NCI-H1930 (cell line): ENCODE results near the gene NKAIN4.
A peak's percentile ranks its signal among the peaks of the same experiment; 100 is the strongest.

Experiments used
- DNase-seq, 2 experiments: peaks; one replicate each; lab custom pipeline; 2025; lab: John Stamatoyannopoulos, UW

The NKAIN4 gene

GRCh38 chr20:63218701-63219446 lies 35.4 kb downstream of the NKAIN4 start:
- DNase-seq: no peak

DNA sequence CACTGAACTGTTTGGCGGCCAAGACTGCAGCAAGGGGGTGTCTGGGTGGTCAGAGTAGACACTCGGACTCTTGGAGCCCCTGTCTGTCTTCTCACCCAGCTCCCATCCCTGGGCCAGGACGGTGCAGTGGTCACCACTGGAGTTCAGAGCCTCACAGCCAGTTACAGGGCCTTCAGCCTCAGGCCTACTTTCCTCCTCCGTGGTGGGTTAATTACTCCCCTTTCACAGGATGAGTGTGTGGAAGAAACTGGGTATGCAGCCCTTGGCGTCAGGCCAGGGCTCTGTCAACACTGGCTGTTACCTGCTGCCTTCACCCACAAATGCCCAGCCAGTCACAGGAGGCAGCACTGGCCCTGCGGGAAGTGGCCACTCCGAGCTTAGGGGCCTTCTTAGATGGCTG lies 36.6 kb downstream of the NKAIN4 start:
- no peak for DNase-seq

GRCh38 chr20:63216849-63217471 lies 37.3 kb downstream of the NKAIN4 start:
- no peak for DNase-seq

DNA sequence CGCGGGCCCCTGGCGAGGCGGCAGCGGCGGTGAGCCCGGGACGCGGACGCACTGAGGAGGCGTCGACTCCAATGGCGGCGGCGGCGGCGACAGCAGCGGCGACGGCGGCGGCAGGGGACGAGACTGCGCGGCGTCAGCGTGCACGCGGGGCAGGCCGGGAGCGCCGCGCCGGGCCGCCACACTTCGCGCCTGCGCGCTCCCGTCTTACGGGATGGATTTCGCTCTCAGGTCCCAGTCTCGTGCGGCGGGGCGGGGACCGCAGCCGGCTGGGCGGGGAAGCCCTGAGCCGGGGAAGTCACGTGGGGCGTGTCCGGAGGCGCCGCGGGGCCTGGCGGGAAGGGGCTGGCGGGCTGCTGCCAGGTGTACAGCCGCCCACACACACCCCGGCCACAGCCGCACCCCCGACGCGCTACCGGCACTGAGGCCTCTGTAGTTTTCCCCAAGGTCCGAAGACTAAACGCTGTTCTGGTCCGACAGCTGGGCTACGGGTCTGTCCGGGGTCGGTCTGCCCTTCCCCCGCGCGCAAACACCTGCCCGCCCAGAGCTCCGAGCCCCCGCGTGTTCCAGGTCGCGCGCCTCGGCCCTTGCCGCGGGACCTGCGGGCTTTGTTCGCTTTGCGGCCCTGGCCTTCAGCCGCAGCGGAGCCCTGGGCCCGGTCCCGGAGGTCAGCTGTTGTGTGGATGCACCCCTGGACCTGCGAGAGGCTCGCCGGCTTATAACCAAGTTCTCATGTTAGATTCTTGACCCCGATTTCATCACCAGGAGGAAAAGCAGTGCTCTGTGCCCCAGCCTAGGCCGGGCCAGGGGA lies 38.0 kb downstream of the NKAIN4 start, which contains the start of gene YTHDF1:
YTHDF1 (minus strand) TSS at position 91 of the 808 bp plus-strand sequence. CDS start 239 bp downstream, outside the sequence.
- peak; percentile 96 to 98 for DNase-seq

DNA sequence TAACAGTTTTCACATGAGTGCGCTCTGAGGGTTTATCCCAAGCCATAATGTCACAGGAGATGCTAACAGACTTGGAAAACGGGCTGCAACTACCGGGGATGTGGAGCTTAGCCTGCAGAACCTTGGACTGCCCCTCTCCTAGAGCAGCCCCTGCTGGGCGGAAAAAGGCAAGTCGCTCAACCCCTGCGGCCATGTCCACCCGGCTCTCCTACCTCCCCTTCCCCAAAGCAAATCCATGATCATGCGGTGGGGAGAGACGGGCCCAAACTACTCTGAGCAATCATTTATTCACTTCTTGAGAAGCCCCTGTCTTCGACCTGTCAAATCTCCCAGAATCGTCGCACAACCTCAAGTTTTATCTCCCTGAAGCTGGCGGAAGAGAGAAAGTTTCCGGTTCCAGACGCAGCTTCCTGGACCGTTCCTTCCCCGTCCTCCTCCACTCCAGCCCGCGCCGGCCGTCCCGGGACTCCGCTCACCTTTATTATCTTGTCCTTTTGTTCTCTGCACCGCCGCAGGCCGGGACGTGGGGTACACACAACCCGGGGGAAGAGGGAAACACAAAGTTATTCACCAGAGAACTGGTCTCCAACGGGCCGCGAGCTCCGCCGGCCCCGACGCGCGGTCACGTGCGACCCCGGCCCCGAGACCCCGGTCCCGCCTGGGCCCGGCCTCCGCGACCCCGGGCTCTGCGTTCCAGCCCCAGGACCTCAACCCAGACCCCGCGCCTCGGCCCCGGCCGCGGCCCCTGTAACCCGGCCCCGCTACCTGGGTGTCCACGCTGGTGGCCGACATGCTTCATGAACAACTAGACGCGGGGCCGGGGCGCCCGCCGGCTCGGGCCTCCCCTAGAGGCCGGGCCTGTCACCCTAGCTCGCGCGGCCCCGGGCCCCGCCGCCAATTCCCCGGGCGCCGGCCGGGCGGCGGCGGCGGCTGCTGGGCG lies 38.9 kb downstream of the NKAIN4 start:
- no peak for DNase-seq

- DNase-seq: no peak
Observed at GRCh38 chr20:63214514-63214913, 39.7 kb downstream of the NKAIN4 start.

DNA sequence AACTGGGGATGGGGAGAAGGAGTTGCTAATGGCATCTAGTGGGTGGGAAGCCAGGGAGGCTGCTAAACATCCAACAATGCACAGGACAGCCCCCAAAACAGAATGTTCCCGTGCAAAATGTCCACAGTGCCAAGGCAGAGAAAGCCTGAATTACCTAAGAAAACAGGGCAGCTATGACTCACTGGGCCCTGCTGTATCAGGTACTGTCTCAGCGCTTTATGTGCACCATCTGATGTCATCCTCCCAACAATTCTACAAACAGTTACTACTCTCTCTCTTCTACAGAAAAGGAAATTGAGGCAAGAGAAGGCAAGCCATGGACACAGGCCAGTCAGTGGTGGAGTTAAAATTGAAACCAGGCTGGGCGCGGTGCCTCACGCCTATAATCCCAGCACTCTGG lies 41.5 kb downstream of the NKAIN4 start:
- no peak for DNase-seq

GRCh38 chr20:63212393-63212730 lies 41.9 kb downstream of the NKAIN4 start:
- no peak for DNase-seq

DNA sequence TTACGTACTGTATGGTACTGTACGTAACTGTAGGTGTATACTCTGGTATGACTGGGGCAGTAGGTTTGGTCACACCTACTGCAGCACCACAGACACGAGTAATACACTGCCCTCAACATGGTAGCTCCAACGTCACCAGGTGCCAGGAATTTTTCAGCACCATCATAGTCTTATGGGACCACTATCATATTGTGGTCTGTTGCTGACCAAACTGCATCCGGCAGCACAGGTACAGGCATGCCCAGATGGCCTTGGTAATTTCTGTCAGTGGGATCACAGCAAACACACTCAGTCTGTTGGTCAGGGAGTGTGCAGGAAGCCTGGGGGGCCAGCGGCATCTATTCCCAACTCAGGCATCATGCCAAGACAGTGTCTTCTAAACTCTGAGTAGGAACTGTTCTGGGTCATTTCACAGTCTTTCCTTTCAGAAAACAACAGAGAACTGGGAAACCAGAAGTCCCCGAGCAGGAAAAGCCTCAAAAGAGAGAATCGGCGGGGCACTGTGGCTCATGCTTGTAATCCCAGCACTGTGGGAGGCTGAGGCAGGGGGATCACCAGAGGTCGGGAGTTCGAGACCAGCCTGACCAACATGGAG lies 44.2 kb downstream of the NKAIN4 start:
- no peak for DNase-seq

GRCh38 chr20:63208346-63208909 lies 45.8 kb downstream of the NKAIN4 start:
- no peak for DNase-seq

- no peak for DNase-seq
Observed at GRCh38 chr20:63206878-63207277, 47.4 kb downstream of the NKAIN4 start.

DNA sequence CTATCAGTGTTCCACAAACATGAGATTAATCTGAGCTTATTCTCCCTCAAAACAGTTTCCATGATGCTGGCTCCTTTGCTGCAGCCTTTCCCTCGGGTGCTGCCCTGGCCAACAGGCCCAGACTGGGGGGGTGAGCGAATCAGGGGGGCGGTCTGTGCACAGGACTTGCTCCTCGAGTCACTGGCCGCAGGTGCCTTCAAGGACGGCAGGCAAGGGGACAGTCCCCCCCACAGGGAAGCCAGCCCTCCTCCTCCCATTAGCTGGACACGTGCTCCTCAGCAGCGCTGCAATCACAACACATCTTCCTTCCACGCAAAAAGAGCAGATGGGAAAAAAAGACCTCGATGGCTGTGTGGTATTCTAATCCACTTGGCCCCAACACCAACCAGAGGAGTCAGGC lies 48.4 kb downstream of the NKAIN4 start:
- DNase-seq: no peak

DNA sequence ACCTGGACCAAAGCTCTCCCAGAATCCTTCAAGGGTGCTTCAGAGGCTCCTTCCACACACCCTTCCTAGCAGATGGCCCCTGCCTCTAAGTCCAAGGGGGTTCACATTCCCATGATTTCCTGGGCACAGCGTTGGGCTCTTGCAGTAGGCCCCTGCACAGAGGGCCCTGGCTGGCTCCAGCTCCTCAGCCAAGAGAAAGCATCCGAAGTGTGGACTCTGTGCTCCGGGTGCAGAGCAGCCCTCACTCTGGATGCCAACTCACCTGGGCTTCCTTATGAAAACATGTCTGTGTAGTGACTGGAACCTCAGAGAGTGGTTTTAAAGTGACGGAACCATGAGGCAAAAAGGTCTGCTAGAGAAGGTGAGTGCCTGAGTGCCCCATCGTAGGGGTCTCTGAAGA lies 49.9 kb downstream of the NKAIN4 start:
- DNase-seq: no peak

GRCh38 chr20:63202811-63203526 lies 51.3 kb downstream of the NKAIN4 start:
- no peak for DNase-seq

- DNase-seq: no peak
Observed at GRCh38 chr20:63202021-63202420, 52.2 kb downstream of the NKAIN4 start.

GRCh38 chr20:63198606-63199005 lies 55.7 kb downstream of the NKAIN4 start:
- no peak for DNase-seq

GRCh38 chr20:63196768-63197470 lies 57.3 kb downstream of the NKAIN4 start:
- DNase-seq: no peak

- no peak for DNase-seq
Observed at GRCh38 chr20:63194797-63195173, 59.5 kb downstream of the NKAIN4 start.

DNA sequence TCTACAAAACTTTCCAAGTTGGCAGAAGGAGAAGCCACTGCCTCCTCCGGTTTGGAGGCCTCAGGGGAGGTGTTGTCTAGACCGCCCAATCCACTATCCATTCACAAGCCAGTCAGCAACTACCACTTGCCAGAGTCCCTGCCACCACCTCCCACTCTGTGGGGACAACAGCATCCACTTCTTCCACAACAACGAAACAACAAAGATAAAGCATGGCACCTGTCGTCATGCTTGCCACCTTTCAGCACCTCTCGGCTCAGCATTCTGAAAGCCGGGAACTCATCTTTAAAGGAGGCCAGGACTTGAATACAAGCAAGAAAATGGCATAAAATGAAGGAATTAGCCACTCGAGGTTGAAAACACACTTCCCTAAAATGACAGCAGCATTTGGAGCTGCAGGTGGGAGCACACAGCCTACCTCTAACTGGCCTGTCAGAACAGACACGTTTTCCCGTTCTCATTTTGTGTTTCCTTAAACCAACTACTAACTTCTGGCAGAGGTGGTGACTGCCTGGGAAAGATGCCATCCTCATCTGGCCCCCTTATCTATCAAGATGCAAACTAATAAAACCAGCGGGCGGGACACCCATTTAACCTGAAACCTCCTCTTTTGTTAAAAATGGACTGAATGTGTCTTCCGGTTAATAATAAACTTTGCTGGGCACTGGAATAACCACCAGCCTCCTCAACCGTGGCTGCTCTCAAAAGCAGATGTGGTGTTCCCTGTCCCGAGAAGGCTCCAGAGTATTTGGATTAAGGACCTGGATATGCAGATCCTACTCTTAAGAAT lies 60.1 kb downstream of the NKAIN4 start:
- DNase-seq: no peak
